Cortex of kidney (tissue), 1 donor: ENCODE data around the gene CDK5R2.

ENCODE experiments used
- DNase-seq: peaks from one replicate; lab custom pipeline; 2025; lab: John Stamatoyannopoulos, UW

CDK5R2 gene

GRCh38 chr2:219003979-219004378 lies 44.5 kb downstream of the CDK5R2 start:
- no peak for DNase-seq

- no peak for DNase-seq
Measured at GRCh38 chr2:219009294-219009693, 49.8 kb downstream of the CDK5R2 start.

GRCh38 chr2:219010162-219010756 lies 50.8 kb downstream of the CDK5R2 start:
- DNase-seq: no peak

- no peak for DNase-seq
Measured at GRCh38 chr2:219010873-219011272, 51.4 kb downstream of the CDK5R2 start.
